Prostate gland (tissue), 2 donors: ENCODE measurements around the gene GPR179.

Source experiments
- POLR2A ChIP-seq: fragments of 450-650 bp; IDR thresholded peaks from one replicate; pipeline ENCODE4 v1.6.1; 2016; ENCODE audit warnings: antibody characterized with exemption, mild to moderate bottlenecking
- POLR2AphosphoS5 ChIP-seq: sonication (generic); formaldehyde crosslinking; IDR thresholded peaks from one replicate; pipeline ENCODE4 v1.6.1; 2017; ENCODE audit warnings: antibody characterized with exemption
- TF ChIP-seq, protein P1 (sequence below), 4 experiments: fragments of 200-600 bp in 2 of 4; fragments of 450-650 bp in 2 of 4; sonication (generic) in 2 of 4; IDR thresholded peaks; 1 replicate in 3 of 4; 2 replicates in 1 of 4; pipeline ENCODE4 v1.5.1; 2016 to 2019; ENCODE audit warnings: antibody characterized with exemption in 4 of 4, mild to moderate bottlenecking in 2 of 4, moderate library complexity in 2 of 4

DNA sequence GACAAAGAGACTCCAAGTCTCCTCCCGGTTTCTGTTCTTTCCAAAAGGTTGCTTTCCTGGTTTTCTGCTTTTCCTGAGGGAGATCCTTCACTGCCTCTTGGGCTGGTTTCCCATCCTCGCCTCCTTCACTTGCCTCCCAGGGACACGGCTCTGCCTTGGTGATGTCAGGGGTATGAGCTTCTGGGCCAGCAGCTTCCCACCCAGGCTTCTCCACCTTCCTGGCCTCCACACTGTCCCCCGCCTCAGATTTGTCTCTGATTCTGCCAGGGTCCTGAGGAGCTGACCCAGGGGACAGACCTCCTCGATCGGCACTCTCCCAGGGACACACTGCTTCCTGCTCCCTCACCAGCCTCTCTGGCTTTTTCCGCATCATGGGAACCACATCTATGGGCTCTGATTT, 14.5 kb downstream of the GPR179 start:
- TF ChIP-seq, protein P1, sequence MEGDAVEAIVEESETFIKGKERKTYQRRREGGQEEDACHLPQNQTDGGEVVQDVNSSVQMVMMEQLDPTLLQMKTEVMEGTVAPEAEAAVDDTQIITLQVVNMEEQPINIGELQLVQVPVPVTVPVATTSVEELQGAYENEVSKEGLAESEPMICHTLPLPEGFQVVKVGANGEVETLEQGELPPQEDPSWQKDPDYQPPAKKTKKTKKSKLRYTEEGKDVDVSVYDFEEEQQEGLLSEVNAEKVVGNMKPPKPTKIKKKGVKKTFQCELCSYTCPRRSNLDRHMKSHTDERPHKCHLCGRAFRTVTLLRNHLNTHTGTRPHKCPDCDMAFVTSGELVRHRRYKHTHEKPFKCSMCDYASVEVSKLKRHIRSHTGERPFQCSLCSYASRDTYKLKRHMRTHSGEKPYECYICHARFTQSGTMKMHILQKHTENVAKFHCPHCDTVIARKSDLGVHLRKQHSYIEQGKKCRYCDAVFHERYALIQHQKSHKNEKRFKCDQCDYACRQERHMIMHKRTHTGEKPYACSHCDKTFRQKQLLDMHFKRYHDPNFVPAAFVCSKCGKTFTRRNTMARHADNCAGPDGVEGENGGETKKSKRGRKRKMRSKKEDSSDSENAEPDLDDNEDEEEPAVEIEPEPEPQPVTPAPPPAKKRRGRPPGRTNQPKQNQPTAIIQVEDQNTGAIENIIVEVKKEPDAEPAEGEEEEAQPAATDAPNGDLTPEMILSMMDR (IDR thresholded peaks at IDR 0.05) = no peak
- TF ChIP-seq POLR2AphosphoS5 (no peak), POLR2A (no peak)
